GM19395 (cell line): ENCODE data around the gene IFI27L1.

Source experiments
- ATAC-seq: cut with Tn5 transposase; IDR thresholded peaks from one replicate; pipeline ENCODE4 v1.9.1; 2021; ENCODE audit warnings: mild to moderate bottlenecking, moderate library complexity; ENCODE audit not compliant: unreplicated experiment

The IFI27L1 gene

DNA sequence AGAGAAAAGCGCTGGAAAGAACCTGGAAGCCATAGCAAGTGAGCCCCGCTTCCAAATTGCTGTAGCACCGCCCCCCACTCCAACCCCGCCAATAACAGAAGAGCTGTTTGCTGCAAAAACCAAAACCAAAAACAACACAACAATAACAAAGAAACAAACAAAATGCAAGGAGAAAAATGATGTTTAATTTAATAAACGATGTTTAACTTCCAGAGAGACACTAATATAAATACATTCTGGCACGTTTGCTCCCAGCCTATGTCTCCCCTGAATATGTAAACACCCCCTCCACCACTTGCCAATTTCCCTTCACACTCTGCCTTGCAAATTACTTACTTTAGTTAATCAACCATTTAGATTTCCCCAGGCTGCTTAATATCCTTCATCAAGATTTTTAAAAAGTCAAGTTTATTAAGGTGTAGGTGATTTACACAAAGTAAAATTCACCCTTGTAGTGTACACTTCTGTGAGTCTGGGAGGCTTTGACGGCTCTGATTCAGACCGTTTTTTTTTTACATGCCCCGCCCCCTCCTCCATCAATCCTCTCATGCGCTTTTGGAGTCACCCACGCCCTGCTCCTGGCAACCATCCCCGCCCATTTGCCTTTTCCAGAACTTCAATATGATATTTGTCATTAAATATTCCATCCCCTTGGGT is 48.8 kb downstream of the IFI27L1 start:
- ATAC-seq: no peak

DNA sequence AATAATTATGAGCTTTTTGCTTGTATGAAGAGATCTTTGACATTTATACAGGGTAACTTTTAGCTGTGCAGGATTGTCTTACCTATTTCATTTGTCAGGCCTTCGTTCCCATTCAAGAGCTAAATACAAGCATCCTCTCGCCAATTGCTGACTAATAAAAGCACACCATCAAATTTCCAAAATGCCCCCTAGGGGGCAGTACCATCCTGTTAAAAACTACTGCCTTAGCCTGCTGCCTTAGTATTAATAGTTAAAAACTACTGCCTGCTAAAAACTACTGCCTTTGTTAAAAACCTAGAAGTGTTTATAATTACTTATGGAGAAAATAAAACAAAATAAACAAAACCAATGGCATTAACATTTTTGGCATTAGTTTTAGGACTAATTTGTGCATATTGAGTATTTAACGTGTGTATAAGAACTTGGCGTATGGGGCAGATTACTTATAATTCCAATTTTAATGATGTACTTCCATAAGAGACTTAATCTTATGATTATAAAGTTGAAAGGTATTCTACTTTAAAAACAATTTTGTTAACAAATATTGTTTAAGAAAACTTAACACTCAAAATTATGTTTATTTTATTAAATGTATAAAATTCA is 51.3 kb downstream of the IFI27L1 start:
- peak; percentile 46 for ATAC-seq

DNA sequence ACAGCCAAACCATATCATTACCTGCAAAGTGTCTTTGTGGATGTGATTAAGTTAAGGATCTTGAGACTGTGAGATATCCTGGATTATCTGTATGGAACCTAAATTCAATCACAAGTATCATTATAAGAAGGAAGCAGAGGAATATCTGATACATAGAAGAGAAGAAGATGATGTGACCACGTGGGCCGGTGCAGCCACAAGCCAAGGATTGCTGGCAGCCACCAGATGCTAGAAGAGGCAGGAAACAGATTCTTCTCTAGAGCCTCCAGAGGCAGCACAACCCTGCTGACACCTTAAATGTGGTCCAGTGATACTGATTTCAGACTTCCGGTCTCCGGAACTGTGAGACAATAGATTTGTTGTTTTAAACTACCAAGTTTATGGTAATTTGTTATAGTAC is 54.4 kb downstream of the IFI27L1 start:
- ATAC-seq: no peak

DNA sequence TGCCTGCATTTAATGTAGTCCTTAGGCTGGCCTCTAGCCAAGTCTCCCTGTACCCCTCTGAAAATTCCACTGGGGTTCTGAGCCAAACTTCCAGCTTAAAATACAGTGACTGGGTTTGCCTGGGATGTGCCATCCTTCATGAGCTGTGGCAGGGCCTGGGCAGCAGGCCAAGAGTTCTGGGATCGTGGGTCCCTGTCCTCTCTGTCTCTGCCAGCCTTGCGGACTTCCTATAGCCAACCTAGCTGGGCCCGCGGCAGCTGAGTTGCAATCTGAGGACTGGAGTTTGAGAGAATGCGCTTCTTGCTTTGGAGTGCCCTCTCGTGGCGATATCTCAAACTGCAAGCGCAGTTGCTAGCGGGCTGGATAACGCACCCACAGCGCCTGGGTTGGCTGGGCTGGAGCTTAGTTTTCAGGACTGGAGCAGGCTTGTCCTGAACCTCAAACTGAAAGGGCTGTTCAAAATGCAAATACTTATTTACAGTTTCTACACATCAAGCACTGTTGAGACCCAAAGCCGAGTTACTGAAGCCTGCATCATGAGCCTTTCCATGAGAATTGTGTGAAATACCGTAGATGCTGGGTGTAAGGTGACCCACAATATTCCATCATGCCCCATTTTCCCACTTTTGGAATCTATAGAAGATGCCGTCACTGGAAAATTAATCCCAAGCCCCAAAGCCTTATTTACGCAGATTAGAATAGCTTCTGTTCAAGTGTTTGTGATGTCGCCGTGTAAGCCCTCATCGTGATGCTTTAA is 55.6 kb downstream of the IFI27L1 start:
- peak; percentile 89 for ATAC-seq

DNA sequence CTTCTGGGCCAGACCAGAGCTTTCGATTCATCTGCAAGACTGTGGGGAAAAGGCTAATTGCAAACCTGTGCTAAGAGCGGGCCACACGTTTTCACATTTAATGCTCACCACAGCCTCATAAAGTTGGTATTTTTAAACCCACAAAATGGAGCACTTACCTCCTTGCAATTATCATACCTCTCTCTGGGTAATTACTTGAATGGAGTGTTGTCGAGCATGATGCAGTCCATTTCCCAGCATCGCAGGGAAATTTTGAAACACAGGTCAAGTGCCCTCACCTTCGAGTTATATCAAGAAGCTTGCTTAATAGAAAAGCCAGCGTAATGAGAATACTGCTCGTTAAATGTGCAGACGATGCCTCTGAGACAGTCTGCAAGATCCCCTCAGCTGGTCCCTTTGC is 57.1 kb downstream of the IFI27L1 start:
- no peak for ATAC-seq

DNA sequence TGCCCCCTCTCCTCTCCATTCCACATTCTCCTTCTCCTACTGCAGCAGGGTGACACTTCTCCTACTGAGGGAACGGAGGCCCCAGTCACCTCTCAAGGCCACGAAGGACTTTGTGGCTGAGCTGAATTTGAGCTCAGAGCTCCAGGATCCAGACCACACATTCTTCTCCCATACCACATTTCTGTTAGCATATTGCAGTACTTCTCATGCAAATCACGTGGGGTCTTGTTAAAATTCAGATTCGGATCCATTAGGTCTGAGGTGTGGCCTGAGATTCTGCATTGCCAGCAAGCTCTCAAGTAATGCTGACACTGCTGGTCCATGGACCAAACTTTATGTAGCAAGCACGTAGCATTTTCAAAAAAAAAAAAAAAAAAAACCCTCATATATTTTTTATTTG is 57.9 kb downstream of the IFI27L1 start:
- no peak for ATAC-seq

DNA sequence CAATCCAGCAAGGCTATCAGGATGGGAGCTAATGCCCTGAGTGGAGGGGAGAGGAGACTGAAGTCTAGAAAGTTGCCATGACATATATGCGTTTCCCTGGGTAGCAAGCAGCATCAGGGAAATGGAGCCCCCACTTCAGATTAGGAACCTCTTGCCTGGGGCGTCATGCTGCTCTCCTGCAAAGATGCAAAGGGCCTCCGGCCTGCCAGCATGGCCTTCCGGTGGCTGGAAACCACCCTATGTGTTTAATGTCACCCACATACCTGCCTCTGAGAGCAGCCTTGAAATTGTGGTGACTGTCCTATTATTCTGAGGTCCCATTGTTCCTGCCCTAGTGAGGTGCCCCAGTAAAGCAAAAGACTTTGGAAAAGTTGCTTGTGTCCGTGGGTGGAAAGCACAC is 58.3 kb downstream of the IFI27L1 start:
- ATAC-seq: no peak

DNA sequence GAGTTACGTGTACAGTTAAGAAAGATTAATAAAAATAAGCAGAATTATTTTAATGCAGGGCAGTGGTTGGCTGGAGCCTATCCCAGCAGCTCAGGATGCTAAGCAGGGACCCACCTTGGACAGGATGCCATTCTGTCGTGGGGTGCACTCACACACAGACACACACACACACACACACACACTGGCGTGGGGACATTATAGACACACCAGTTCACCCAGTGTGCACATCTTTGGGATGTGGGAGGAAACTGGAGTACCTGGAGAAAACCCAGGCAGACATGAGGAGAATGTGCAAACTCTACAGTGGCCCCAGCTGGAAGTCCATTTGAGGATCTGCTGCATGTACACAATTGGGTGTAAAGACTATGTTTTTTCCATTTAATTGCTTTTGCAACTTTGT is 61.1 kb downstream of the IFI27L1 start:
- ATAC-seq: no peak

DNA sequence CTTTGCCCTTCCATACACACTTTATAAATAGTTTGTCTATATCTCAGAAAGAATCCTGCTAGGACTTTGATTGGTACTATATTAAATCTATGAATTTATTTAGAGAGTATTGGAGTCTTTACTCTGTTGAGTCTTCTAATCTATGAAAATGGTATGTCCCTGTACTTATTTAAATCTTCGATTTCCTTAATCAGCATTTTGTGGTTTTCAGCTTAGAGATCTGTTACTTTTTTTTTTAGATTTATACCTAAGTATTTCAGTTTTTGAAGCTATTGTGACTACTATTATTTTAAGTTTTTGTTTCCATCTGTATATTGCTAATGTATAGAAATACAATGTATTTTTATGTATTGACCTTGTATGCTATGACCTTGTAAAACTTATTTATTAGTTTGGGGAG is 61.7 kb downstream of the IFI27L1 start:
- no peak for ATAC-seq

DNA sequence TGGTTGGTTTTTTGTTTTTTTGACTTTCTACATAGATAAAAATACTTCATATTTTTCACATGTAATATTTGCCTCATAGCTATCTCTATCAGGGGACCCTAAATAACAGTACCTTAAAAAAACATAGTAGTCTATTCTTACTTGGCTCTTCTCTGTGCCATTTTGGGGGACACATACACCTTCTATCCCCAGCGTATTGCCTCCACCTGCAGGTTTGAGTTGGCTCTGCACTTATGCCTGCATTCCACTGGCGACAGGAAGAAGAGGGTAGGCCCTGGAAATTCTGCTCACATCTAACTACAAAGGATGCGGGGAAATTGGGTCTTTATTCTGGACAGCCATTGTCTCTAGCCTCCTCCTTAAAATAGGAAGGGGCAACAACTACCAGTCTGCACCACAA is 62.1 kb downstream of the IFI27L1 start:
- no peak for ATAC-seq

DNA sequence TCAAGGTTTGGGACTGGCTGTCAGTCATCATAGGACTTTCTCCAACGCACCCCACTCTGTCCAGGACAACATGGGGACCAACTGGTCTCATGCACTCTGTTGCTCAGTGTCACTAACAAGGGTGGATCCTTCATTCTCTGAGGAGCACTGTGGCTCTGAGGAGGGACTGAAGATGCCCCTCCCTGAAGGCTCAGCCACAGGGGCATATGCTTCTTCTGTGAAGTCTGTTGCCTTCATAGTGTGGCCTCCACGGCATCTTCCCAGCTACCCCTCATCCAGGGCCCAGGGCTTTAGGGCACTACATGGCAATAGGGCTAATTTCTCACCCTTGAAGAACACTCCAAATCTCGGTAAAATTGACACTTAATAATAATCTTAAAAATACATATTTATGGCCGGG is 62.6 kb downstream of the IFI27L1 start:
- ATAC-seq: no peak

DNA sequence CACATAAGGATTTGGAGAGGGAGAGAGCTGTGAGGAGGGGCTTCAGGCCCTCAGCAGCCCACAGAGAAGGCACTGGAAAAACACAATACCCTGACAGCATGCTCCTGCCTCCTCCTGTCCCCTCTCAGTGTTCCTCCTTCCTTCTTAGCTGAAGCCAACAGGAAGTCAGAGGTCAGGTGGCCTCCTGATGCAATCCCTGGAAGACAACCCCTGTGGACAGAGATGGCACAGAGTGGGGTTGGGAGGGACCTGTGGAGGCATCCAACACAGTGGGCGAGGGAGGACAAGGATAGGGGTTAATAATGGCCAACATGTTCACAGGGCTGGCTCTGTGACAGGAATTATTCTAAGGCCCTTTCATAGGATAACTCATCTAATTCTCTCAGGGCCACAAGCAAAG is 63.7 kb downstream of the IFI27L1 start:
- ATAC-seq: no peak

DNA sequence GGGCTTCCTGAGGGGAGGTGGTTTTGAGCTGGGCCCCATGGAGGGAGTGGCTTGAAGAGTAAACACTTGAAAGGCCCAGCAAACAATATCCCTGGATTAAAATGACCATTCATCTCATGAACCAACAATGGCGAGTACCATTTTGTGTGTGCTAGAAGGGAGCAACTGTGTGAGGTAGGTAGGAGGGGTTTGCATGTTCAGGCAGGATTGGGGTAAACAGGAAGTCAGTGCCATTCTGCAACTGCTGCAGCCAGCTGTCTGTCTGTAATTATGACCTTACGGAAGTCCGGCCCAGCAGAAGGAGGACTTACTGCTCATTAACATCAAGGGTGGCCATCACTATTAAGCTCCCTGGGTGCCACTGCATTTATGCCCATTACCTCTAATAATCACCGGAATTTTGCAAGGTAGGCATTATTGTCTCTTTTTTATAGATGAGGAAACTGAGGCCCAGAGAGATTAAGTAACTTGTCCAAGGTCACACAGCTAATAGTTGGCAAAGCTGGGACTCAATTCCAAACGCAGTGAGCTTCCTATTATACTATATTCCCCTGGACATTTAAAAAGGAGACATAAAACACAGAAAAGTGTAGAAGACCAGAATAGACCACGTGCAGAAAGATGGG is 64.9 kb downstream of the IFI27L1 start:
- peak; percentile 58 for ATAC-seq
